Spleen (tissue), 7 donors: ENCODE data around the gene ADM.

Experiments used
- POLR2A ChIP-seq, 3 donors: fragments of 450-650 bp; IDR thresholded peaks; one replicate each; pipeline ENCODE4 v1.5.1; 2017; ENCODE audit warnings: antibody characterized with exemption in 3 of 3, mild to moderate bottlenecking in 1 of 3
- TF ChIP-seq, protein P1 (sequence below), 11 experiments: fragments of 200-600 bp in 7 of 11; fragments of 450-650 bp in 4 of 11; sonication (generic) in 4 of 11; IDR thresholded peaks in 8 of 11; conservative IDR thresholded peaks in 3 of 11; 1 replicate in 7 of 11; 2 replicates in 4 of 11; pipeline versions ENCODE4 v1.4.0 to v1.8.0; 2016 to 2021; ENCODE audit warnings: antibody characterized with exemption in 11 of 11, inconsistent platforms in 4 of 11, mild to moderate bottlenecking in 1 of 11
- donor health status: DM: no; HTN: no; CAD: no; lungs with moderate emphysema.
- donor health status: DM: no; HTN: no; CAD: no.
- donor health status: DM: no; HTN: no; CAD: no.

DNA sequence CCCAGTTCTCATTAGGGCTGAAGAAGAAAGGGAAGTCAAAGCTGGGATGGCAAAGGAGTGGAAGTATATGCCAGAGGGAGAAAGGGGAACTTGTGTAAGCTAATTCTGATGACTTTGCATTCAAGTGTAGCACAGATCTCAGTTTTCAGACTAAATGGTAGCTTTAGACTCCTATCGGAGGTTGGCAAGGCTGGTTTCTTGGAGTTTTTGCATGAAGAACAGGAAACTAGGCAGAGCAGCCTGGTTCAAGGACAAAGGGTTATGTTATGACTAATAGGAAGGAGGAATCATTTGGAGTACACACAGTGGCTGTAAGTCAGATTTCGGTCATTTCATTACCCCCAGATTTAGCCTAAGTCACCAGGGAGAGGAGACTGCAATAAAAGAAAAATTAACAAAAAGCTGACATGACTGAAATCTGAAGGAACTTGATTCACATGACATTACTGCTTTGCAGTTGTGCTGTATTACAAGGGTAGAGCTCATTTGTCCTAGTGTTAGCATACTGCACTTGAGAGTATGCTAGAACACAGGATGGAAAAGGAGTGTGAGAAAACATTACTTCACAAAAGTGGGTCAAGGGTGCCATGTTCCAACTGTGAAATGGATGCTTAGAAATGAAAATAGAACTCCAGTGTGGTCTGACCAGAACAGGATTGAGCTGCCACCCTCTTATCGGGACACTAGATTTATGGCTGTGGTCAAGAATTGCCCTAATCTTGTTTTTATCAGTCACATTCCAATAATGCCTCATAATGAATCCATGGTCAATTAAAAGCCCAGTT lies 23.6 kb downstream of the ADM start:
- TF ChIP-seq, protein P1, sequence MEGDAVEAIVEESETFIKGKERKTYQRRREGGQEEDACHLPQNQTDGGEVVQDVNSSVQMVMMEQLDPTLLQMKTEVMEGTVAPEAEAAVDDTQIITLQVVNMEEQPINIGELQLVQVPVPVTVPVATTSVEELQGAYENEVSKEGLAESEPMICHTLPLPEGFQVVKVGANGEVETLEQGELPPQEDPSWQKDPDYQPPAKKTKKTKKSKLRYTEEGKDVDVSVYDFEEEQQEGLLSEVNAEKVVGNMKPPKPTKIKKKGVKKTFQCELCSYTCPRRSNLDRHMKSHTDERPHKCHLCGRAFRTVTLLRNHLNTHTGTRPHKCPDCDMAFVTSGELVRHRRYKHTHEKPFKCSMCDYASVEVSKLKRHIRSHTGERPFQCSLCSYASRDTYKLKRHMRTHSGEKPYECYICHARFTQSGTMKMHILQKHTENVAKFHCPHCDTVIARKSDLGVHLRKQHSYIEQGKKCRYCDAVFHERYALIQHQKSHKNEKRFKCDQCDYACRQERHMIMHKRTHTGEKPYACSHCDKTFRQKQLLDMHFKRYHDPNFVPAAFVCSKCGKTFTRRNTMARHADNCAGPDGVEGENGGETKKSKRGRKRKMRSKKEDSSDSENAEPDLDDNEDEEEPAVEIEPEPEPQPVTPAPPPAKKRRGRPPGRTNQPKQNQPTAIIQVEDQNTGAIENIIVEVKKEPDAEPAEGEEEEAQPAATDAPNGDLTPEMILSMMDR (IDR thresholded peaks at IDR 0.05 in 8 of 11, conservative IDR thresholded peaks at IDR 0.05 in 3 of 11): no peak
- TF ChIP-seq POLR2A (IDR thresholded peaks at IDR 0.05): no peak
